Mesendoderm (in vitro differentiated cells): Measurements from ENCODE around the gene THOP1.

ENCODE experiments used
- DNase-seq: peaks from one replicate; pipeline ENCODE4 v3.0.0; 2013
- H2AK5ac ChIP-seq: 2 replicates; pipeline ENCODE4 v1.6.1; 2013; ENCODE audit warnings: low read length, inconsistent platforms
- H2BK120ac ChIP-seq: 2 replicates; pipeline ENCODE4 v1.6.1; 2013; ENCODE audit warnings: low read depth, mild to moderate bottlenecking, low read length, moderate library complexity, mixed read lengths
- H2BK15ac ChIP-seq: replicated peaks from 2 replicates; pipeline ENCODE4 v1.6.1; 2013; ENCODE audit warnings: low read depth, mild to moderate bottlenecking, moderate library complexity
- H2BK5ac ChIP-seq: 2 replicates; pipeline ENCODE4 v1.6.1; 2013; ENCODE audit warnings: low read length, inconsistent platforms
- H3K18ac ChIP-seq: 2 replicates; pipeline ENCODE4 v1.6.1; 2013; ENCODE audit warnings: mild to moderate bottlenecking, low read length, mixed read lengths
- H3K23ac ChIP-seq: one replicate; pipeline ENCODE4 v1.6.1; 2013; ENCODE audit warnings: low read length
- H3K27ac ChIP-seq: 2 replicates; pipeline ENCODE4 v1.5.1; 2013; ENCODE audit warnings: low read depth, mild to moderate bottlenecking, inconsistent platforms, low read length, moderate library complexity
- H3K27me3 ChIP-seq: 2 replicates; pipeline ENCODE4 v1.6.1; 2013; ENCODE audit warnings: low read length, control low read depth, mild to moderate bottlenecking, inconsistent platforms; ENCODE audit not compliant: insufficient read depth, poor library complexity
- H3K36me3 ChIP-seq: 2 replicates; pipeline ENCODE4 v1.6.1; 2013; ENCODE audit warnings: low read length, inconsistent platforms; ENCODE audit not compliant: control insufficient read depth, insufficient read depth
- H3K4ac ChIP-seq: one replicate; pipeline ENCODE4 v1.6.1; 2013; ENCODE audit warnings: low read depth, mild to moderate bottlenecking, low read length, moderate library complexity
- H3K4me1 ChIP-seq: 2 replicates; pipeline ENCODE4 v1.6.1; 2013; ENCODE audit warnings: low read depth, low read length, inconsistent platforms; ENCODE audit not compliant: control insufficient read depth
- H3K4me2 ChIP-seq: 2 replicates; pipeline ENCODE4 v1.6.1; 2013; ENCODE audit warnings: low read length
- H3K4me3 ChIP-seq: 2 replicates; pipeline ENCODE4 v1.5.1; 2013; ENCODE audit warnings: mild to moderate bottlenecking, low read length
- H3K56ac ChIP-seq: one replicate; pipeline ENCODE4 v1.6.1; 2013; ENCODE audit warnings: low read length
- H3K79me1 ChIP-seq: 2 replicates; pipeline ENCODE4 v1.6.1; 2013; ENCODE audit warnings: low read length, inconsistent platforms
- H3K79me2 ChIP-seq: 2 replicates; pipeline ENCODE4 v1.6.1; 2013; ENCODE audit warnings: mild to moderate bottlenecking, low read length; ENCODE audit not compliant: control insufficient read depth, insufficient read depth
- H3K9ac ChIP-seq: 2 replicates; pipeline ENCODE4 v1.6.1; 2013; ENCODE audit warnings: low read length, inconsistent platforms
- H4K5ac ChIP-seq: one replicate; pipeline ENCODE4 v1.6.1; 2013; ENCODE audit warnings: low read length
- H4K8ac ChIP-seq: one replicate; pipeline ENCODE4 v1.6.1; 2013; ENCODE audit warnings: low read depth, mild to moderate bottlenecking, control low read depth, low read length, moderate library complexity
- WGBS: extraction: QIAGEN DNeasy Blood & Tissue Kit; methylation state at CpG from one replicate; pipeline ENCODE4 v1.1.7; 2013; ENCODE audit warnings: low lambda C conversion rate, missing lambda C conversion rate; ENCODE audit not compliant: insufficient coverage; ENCODE audit errors: extremely low coverage; 5-methylcytosine and 5-hydroxymethylcytosine counted together

The THOP1 gene

GRCh38 chr19:2755811-2756210 is 29.5 kb upstream of the THOP1 start:
- H3K18ac ChIP-seq, result no peak overlapping the region
- no peak overlapping the region for H3K23ac ChIP-seq
- H2BK15ac ChIP-seq, result no peak overlapping the region
- H3K79me2 ChIP-seq, result no peaks in the 10 kb centered on the region
- no peaks in the 10 kb centered on the region for H3K27me3 ChIP-seq
- WGBS, result no CpG with 5 or more reads among the region's 16 CpGs
- no peak overlapping the region for H3K4me2 ChIP-seq
- H3K36me3 ChIP-seq, result peaks cover 14% of the 10 kb centered on the region
- no peak overlapping the region for H2BK5ac ChIP-seq
- H3K79me1 ChIP-seq, result no peaks in the 10 kb centered on the region
- H4K5ac ChIP-seq, result no peak overlapping the region
- H2AK5ac ChIP-seq, result no peak overlapping the region
- no peak overlapping the region for H4K8ac ChIP-seq
- H3K9ac ChIP-seq, result no peak overlapping the region
- no peak overlapping the region for H3K4ac ChIP-seq
- H3K27ac ChIP-seq, result no peak overlapping the region
- H2BK120ac ChIP-seq, result no peak overlapping the region
- H3K56ac ChIP-seq, result no peak overlapping the region
- H3K4me1 ChIP-seq, result no peaks in the 10 kb centered on the region
- H3K4me3 ChIP-seq, result no peak overlapping the region
- DNase-seq, result no peak

- Histone ChIP-seq H2BK5ac (no peak overlapping the region), H3K23ac (no peak overlapping the region), H3K27ac (no peak overlapping the region), H3K27me3 (no peaks in the 10 kb centered on the region), H3K18ac (no peak overlapping the region), H3K36me3 (peaks cover 16% of the 10 kb centered on the region), H3K4me1 (no peaks in the 10 kb centered on the region), H3K4me3 (no peak overlapping the region), H2BK15ac (no peak overlapping the region), H3K79me1 (no peaks in the 10 kb centered on the region), H3K4me2 (no peak overlapping the region), H3K4ac (no peak overlapping the region), H4K8ac (no peak overlapping the region), H4K5ac (no peak overlapping the region), H3K9ac (no peak overlapping the region), H3K56ac (no peak overlapping the region), H3K79me2 (no peaks in the 10 kb centered on the region), H2BK120ac (no peak overlapping the region), H2AK5ac (no peak overlapping the region)
- no CpG with 5 or more reads among the region's 8 CpGs for WGBS
- no peak for DNase-seq
Measured at GRCh38 chr19:2756477-2756876, 28.8 kb upstream of the THOP1 start.

GRCh38 chr19:2756921-2757881 is 28.1 kb upstream of the THOP1 start:
- H3K27ac ChIP-seq, result no peak overlapping the region
- no peak overlapping the region for H3K4me2 ChIP-seq
- no peak overlapping the region for H3K18ac ChIP-seq
- H3K4me3 ChIP-seq, result no peak overlapping the region
- H3K27me3 ChIP-seq, result no peaks in the 10 kb centered on the region
- no peak overlapping the region for H2AK5ac ChIP-seq
- no CpG with 5 or more reads among the region's 48 CpGs for WGBS
- H3K23ac ChIP-seq, result no peak overlapping the region
- no peak overlapping the region for H3K56ac ChIP-seq
- no peak overlapping the region for H2BK5ac ChIP-seq
- no peaks in the 10 kb centered on the region for H3K79me2 ChIP-seq
- H3K36me3 ChIP-seq, result peaks cover 16% of the 10 kb centered on the region
- no peak overlapping the region for H2BK120ac ChIP-seq
- H3K4ac ChIP-seq, result no peak overlapping the region
- H3K9ac ChIP-seq, result no peak overlapping the region
- H2BK15ac ChIP-seq, result no peak overlapping the region
- no peaks in the 10 kb centered on the region for H3K79me1 ChIP-seq
- no peak for DNase-seq
- H4K5ac ChIP-seq, result no peak overlapping the region
- no peaks in the 10 kb centered on the region for H3K4me1 ChIP-seq
- no peak overlapping the region for H4K8ac ChIP-seq

- H3K36me3 ChIP-seq, result peaks cover 17% of the 10 kb centered on the region
- H3K27ac ChIP-seq, result no peak overlapping the region
- H3K18ac ChIP-seq, result no peak overlapping the region
- H3K56ac ChIP-seq, result no peak overlapping the region
- no peak overlapping the region for H2BK15ac ChIP-seq
- H3K23ac ChIP-seq, result no peak overlapping the region
- no peaks in the 10 kb centered on the region for H3K79me1 ChIP-seq
- no peak overlapping the region for H3K4me2 ChIP-seq
- no peak overlapping the region for H4K8ac ChIP-seq
- H3K9ac ChIP-seq, result no peak overlapping the region
- H3K4me3 ChIP-seq, result no peak overlapping the region
- no peaks in the 10 kb centered on the region for H3K4me1 ChIP-seq
- no peak for DNase-seq
- H2BK5ac ChIP-seq, result no peak overlapping the region
- H4K5ac ChIP-seq, result no peak overlapping the region
- no CpG with 5 or more reads among the region's 17 CpGs for WGBS
- no peaks in the 10 kb centered on the region for H3K27me3 ChIP-seq
- H3K79me2 ChIP-seq, result no peaks in the 10 kb centered on the region
- no peak overlapping the region for H2AK5ac ChIP-seq
- H3K4ac ChIP-seq, result no peak overlapping the region
- no peak overlapping the region for H2BK120ac ChIP-seq
Measured at GRCh38 chr19:2758601-2759313, 26.5 kb upstream of the THOP1 start.

- Histone ChIP-seq H3K4me2 (no peak overlapping the region), H4K5ac (no peak overlapping the region), H3K79me1 (no peaks in the 10 kb centered on the region), H2BK15ac (no peak overlapping the region), H2AK5ac (no peak overlapping the region), H4K8ac (no peak overlapping the region), H3K79me2 (no peaks in the 10 kb centered on the region), H3K9ac (no peak overlapping the region), H3K4ac (no peak overlapping the region), H3K4me3 (no peak overlapping the region), H3K27me3 (no peaks in the 10 kb centered on the region), H3K23ac (no peak overlapping the region), H3K18ac (no peak overlapping the region), H2BK5ac (no peak overlapping the region), H3K56ac (no peak overlapping the region), H3K36me3 (peaks cover 17% of the 10 kb centered on the region), H3K27ac (no peak overlapping the region), H3K4me1 (no peaks in the 10 kb centered on the region), H2BK120ac (no peak overlapping the region)
- no CpG with 5 or more reads among the region's 17 CpGs for WGBS
- no peak for DNase-seq
Measured at GRCh38 chr19:2759362-2759761, 25.9 kb upstream of the THOP1 start.
